ENCODE data around the gene SMPD3. TPM values are rescaled to one million over a fixed set of nuclear protein-coding genes. Genes with fewer than 3 reads are reported as not detected.

Gene SMPD3
- total and polyA plus RNA-seq, 2 donors (not counting 3 experiments of a cell fraction or from before 2014, with no cell fraction given), result not detected

- Histone ChIP-seq H3K36me3 (ENCODE audit: control insufficient read depth in 2 of 2, extremely low read depth in 1 of 2, insufficient read depth in 2 of 2, low read length in 2 of 2) (peaks cover 0 to 54% of the 10 kb centered on the region in 2 experiments), H3K27ac (ENCODE audit: insufficient read depth, low read depth, low read length) (no peak overlapping the region), H4K20me1 (replicated peaks; ENCODE audit: control insufficient read depth, extremely low read depth, insufficient read depth, low read length) (no peaks in the 10 kb centered on the region), H3K9ac (replicated peaks; ENCODE audit: extremely low read depth, insufficient read depth, low read length) (no peak overlapping the region), H3K4me1 (ENCODE audit: control insufficient read depth, extremely low read depth, insufficient read depth, low read length) (no peaks in the 10 kb centered on the region), H3K4me3 (replicated peaks in 1 of 3; ENCODE audit: insufficient read depth in 1 of 3, low read depth in 1 of 3, low read length in 3 of 3) (no peak overlapping the region), H3K9me1 (replicated peaks; ENCODE audit: control insufficient read depth, extremely low read depth, insufficient read depth, low read length) (no peaks in the 10 kb centered on the region), H2AFZ (ENCODE audit: low read depth, low read length) (no peak overlapping the region), H3K4me2 (ENCODE audit: insufficient read depth, low read length) (no peak overlapping the region), H3K27me3 (ENCODE audit: control insufficient read depth in 2 of 2, insufficient read depth in 2 of 2, low read length in 2 of 2) (no peaks in the 10 kb centered on the region), H3K79me2 (ENCODE audit: control insufficient read depth, insufficient read depth, low read length) (no peaks in the 10 kb centered on the region), H3K9me3 (replicated peaks; ENCODE audit: control insufficient read depth, insufficient read depth, low read length) (no peaks in the 10 kb centered on the region)
- no peak for DNase-seq (ENCODE audit: low read depth, low spot score)
- POLR2A ChIA-PET, result no interaction called here
- intact Hi-C loops (cut with micrococcal nuclease), result no loop called here
- TF ChIP-seq MYC (IDR thresholded peaks at IDR 0.05; ENCODE audit: low read depth, low read length), result no peak
- dilution Hi-C loops (cut with MboI; ENCODE audit: extremely low pct_ligation_motif_present, low sequenced_read_pairs), result no loop called here
- BruUV-seq (replicated peaks), result no TSS peak
- CTCF ChIA-PET, result no interaction called here
- no peak for FAIRE-seq
These were observed 94.9 kb downstream of the SMPD3 start for GRCh38 chr16:68353366-68353765.

DNA sequence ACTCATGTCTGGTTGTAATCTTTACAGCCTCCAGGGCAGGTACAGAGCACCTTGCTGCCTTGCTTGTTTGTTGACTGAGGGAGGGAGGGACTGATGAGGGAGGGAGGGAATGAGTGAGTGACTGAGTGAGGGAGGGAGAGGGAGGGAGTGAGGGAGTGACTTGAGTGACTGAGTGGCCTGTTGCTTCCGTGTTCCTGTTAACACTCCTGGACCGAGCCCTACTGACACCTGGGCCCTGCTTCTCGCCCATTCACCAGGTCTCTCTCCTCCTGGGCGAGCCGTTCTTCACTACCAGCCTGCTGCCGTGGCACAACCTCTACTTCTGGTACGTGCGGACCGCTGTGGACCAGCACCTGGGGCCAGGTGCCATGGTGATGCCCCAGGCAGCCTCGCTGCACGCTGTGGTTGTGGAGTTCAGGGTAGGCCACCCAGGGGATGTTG lies 96.3 kb downstream of the SMPD3 start:
- H3K4me3 ChIP-seq (replicated peaks in 1 of 3; ENCODE audit: insufficient read depth in 1 of 3, low read depth in 1 of 3, low read length in 3 of 3), result no peak overlapping the region
- peaks cover 0 to 50% of the 10 kb centered on the region in 2 experiments for H3K36me3 ChIP-seq (ENCODE audit: control insufficient read depth in 2 of 2, extremely low read depth in 1 of 2, insufficient read depth in 2 of 2, low read length in 2 of 2)
- BruUV-seq (replicated peaks), result no TSS peak
- no peaks in the 10 kb centered on the region for H3K27me3 ChIP-seq (ENCODE audit: control insufficient read depth in 2 of 2, insufficient read depth in 2 of 2, low read length in 2 of 2)
- no peak overlapping the region for H3K9ac ChIP-seq (replicated peaks; ENCODE audit: extremely low read depth, insufficient read depth, low read length)
- no peaks in the 10 kb centered on the region for H3K9me3 ChIP-seq (replicated peaks; ENCODE audit: control insufficient read depth, insufficient read depth, low read length)
- TF ChIP-seq EZH2 (IDR thresholded peaks at IDR 0.05; ENCODE audit: borderline replicate concordance, low read depth, low read length, severe bottlenecking) (no peak), MAX (IDR thresholded peaks at IDR 0.05; ENCODE audit: insufficient read depth, insufficient read length) (no peak), MYC (IDR thresholded peaks at IDR 0.05; ENCODE audit: low read depth, low read length) (no peak), POLR2AphosphoS5 (IDR thresholded peaks at IDR 0.05; ENCODE audit: insufficient read depth, low read depth, low read length) (no peak)
- TF ChIP-seq, protein P1, sequence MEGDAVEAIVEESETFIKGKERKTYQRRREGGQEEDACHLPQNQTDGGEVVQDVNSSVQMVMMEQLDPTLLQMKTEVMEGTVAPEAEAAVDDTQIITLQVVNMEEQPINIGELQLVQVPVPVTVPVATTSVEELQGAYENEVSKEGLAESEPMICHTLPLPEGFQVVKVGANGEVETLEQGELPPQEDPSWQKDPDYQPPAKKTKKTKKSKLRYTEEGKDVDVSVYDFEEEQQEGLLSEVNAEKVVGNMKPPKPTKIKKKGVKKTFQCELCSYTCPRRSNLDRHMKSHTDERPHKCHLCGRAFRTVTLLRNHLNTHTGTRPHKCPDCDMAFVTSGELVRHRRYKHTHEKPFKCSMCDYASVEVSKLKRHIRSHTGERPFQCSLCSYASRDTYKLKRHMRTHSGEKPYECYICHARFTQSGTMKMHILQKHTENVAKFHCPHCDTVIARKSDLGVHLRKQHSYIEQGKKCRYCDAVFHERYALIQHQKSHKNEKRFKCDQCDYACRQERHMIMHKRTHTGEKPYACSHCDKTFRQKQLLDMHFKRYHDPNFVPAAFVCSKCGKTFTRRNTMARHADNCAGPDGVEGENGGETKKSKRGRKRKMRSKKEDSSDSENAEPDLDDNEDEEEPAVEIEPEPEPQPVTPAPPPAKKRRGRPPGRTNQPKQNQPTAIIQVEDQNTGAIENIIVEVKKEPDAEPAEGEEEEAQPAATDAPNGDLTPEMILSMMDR (IDR thresholded peaks at IDR 0.05; ENCODE audit: extremely low read depth in 1 of 2, insufficient read depth in 1 of 2, low read depth in 1 of 2, low read length in 2 of 2), result no peak
- H3K9me1 ChIP-seq (replicated peaks; ENCODE audit: control insufficient read depth, extremely low read depth, insufficient read depth, low read length), result no peaks in the 10 kb centered on the region
- no peak overlapping the region for H3K27ac ChIP-seq (ENCODE audit: insufficient read depth, low read depth, low read length)
- H3K4me1 ChIP-seq (ENCODE audit: control insufficient read depth, extremely low read depth, insufficient read depth, low read length), result no peaks in the 10 kb centered on the region
- no peak overlapping the region for H3K4me2 ChIP-seq (ENCODE audit: insufficient read depth, low read length)
- CTCF ChIA-PET, result interaction anchor here (1.0 kb wide), 1 partner anchor 10 kb away, joined by 3 read pairs; no protein-coding TSS in a partner anchor
- dilution Hi-C loops (cut with MboI; ENCODE audit: extremely low pct_ligation_motif_present, low sequenced_read_pairs) (no loop called here), intact Hi-C loops (cut with micrococcal nuclease) (no loop called here)
- POLR2A ChIA-PET, result no interaction called here
- H2AFZ ChIP-seq (ENCODE audit: low read depth, low read length), result no peak overlapping the region
- H4K20me1 ChIP-seq (replicated peaks; ENCODE audit: control insufficient read depth, extremely low read depth, insufficient read depth, low read length), result no peaks in the 10 kb centered on the region
- DNase-seq (ENCODE audit: low read depth, low spot score) (no peak), FAIRE-seq (no peak)
- H3K79me2 ChIP-seq (ENCODE audit: control insufficient read depth, insufficient read depth, low read length), result no peaks in the 10 kb centered on the region

All from endothelial cell of umbilical vein (primary cell).